Gastroesophageal sphincter (tissue), 4 donors: ENCODE data around the gene APLNR. TPM values are rescaled to one million over a fixed set of nuclear protein-coding genes. Genes with fewer than 3 reads are reported as not detected.

Experiments
- ATAC-seq: fragments of 150-250 bp; one replicate; pipeline ENCODE4 v1.9.1; 2016; ENCODE audit warnings: mild to moderate bottlenecking, moderate library complexity
- H3K27ac ChIP-seq, 4 donors: fragments of 200-600 bp; sonication (generic) in 3 of 4; 1 replicate in 3 of 4; 2 replicates in 1 of 4; pipeline ENCODE4 v1.5.1; 2016 to 2019
- H3K27me3 ChIP-seq: fragments of 200-600 bp; sonication (generic); one replicate; pipeline ENCODE4 v1.5.1; 2019
- H3K36me3 ChIP-seq, 2 donors: fragments of 200-600 bp; sonication (generic); one replicate each; pipeline ENCODE4 v1.5.1; 2019; ENCODE audit warnings: control low read depth in 1 of 2
- H3K4me1 ChIP-seq, 3 donors: fragments of 200-600 bp; sonication (generic); 1 replicate in 2 of 3; 2 replicates in 1 of 3; pipeline ENCODE4 v1.5.1; 2016 to 2019; ENCODE audit warnings: control low read depth in 2 of 3
- H3K4me3 ChIP-seq, 2 donors: fragments of 200-600 bp; sonication (generic); one replicate each; pipeline ENCODE4 v1.5.1; 2019; ENCODE audit warnings: mild to moderate bottlenecking in 1 of 2, moderate library complexity in 1 of 2
- H3K9me3 ChIP-seq, 3 donors: fragments of 200-600 bp; sonication (generic); one replicate each; pipeline ENCODE4 v1.5.1; 2017 to 2019; ENCODE audit warnings: control low read depth in 2 of 3
- CTCF ChIP-seq, 4 experiments: fragments of 200-600 bp in 2 of 4; fragments of 450-650 bp in 2 of 4; sonication (generic) in 1 of 4; IDR thresholded peaks; one replicate each; pipeline ENCODE4 v1.5.1; 2017 to 2019; ENCODE audit warnings: antibody characterized with exemption in 4 of 4, mild to moderate bottlenecking in 2 of 4, moderate library complexity in 2 of 4
- EP300 ChIP-seq: sonication (generic); formaldehyde crosslinking; IDR thresholded peaks from one replicate; pipeline ENCODE4 v1.6.1; 2017; ENCODE audit warnings: antibody characterized with exemption, mild to moderate bottlenecking
- POLR2A ChIP-seq, 2 donors: fragments of 450-650 bp; IDR thresholded peaks; one replicate each; pipeline ENCODE4 v1.6.1; 2017; ENCODE audit warnings: antibody characterized with exemption in 2 of 2, mild to moderate bottlenecking in 2 of 2, moderate library complexity in 1 of 2
- POLR2AphosphoS5 ChIP-seq: sonication (generic); formaldehyde crosslinking; IDR thresholded peaks from one replicate; pipeline ENCODE4 v1.6.1; 2017; ENCODE audit warnings: antibody characterized with exemption
- WGBS, 2 donors: methylation state at CpG; one replicate each; pipeline ENCODE4 v1.1.5; 2018; ENCODE audit warnings: low coverage in 1 of 2; 5-methylcytosine and 5-hydroxymethylcytosine counted together
- total RNA-seq, 4 donors: library from RNA; depleted of rRNA; stranded (reverse); fragments of >200 nt; gene quantifications; one replicate each; pipeline ENCODE4 v1.1.0, GENCODE V29; 2016

Gene APLNR
- total RNA-seq, 4 donors from 2014 or later = 2.2 to 3.7 (median 2.4) TPM

DNA sequence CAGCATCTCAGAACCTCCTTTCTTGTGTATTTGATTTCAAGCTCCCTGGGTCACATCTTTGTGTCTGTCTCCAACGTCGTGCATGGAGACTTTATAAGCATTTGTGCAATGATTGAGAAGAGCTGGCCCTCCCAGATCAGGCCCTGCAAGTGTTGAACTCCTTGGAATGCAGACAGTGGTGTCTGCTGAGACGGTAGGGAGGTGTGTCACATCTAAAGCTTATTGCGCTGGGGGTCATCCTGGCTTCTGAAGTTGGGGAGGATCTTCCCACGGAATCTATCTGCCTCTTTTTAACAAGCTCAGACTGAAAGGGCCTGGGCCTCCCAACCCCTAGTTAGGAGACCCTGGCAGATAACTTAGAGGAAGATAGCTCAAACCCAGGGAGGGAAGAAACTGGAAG lies 6.7 kb downstream of the APLNR start:
- ATAC-seq = no peak
- H3K27me3 ChIP-seq = peaks cover 68% of the 10 kb centered on the region
- no peak overlapping the region for H3K4me3 ChIP-seq
- TF ChIP-seq POLR2A (IDR thresholded peaks at IDR 0.05) (no peak), CTCF (IDR thresholded peaks at IDR 0.05) (no peak), POLR2AphosphoS5 (no peak), EP300 (no peak)
- peaks cover 0 to 4% (median 0%) of the 10 kb centered on the region in 3 donors for H3K4me1 ChIP-seq
- H3K36me3 ChIP-seq = no peaks in the 10 kb centered on the region
- no peaks in the 10 kb centered on the region for H3K9me3 ChIP-seq
- WGBS, 2 donors = 50 to 66% methylated on average over 2 to 4 of the region's 5 CpGs
- H3K27ac ChIP-seq = no peak overlapping the region

DNA sequence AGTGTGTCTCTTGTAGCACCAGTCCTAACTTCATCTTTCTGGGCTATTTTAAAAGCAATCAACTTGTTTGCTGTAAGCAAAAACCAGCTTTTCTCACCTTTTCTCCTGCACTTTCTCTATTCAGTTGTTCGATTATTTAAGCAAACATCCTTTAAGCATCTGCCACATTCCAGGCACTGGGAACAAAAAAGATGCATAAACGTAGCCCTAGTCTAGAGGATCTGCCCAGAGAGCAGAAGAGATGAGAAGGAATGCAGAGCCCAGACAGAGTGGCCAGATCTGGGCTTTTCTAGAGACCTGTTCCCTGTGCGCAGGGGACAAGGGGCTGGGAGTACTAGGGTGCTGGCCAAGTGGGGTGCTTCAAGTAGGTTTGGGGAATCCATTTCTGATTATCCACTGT lies 8.4 kb downstream of the APLNR start:
- Histone ChIP-seq H3K9me3 (no peaks in the 10 kb centered on the region), H3K36me3 (no peaks in the 10 kb centered on the region), H3K27me3 (peaks cover 50% of the 10 kb centered on the region), H3K27ac (no peak overlapping the region), H3K4me3 (no peak overlapping the region), H3K4me1 (peaks cover 0 to 4% (median 0%) of the 10 kb centered on the region in 3 donors)
- TF ChIP-seq EP300 (no peak), CTCF (IDR thresholded peaks at IDR 0.05) (no peak), POLR2AphosphoS5 (no peak), POLR2A (IDR thresholded peaks at IDR 0.05) (no peak)
- 40 to 46% methylated on average over 1 to 2 of the region's 3 CpGs for WGBS, 2 donors
- no peak for ATAC-seq

DNA sequence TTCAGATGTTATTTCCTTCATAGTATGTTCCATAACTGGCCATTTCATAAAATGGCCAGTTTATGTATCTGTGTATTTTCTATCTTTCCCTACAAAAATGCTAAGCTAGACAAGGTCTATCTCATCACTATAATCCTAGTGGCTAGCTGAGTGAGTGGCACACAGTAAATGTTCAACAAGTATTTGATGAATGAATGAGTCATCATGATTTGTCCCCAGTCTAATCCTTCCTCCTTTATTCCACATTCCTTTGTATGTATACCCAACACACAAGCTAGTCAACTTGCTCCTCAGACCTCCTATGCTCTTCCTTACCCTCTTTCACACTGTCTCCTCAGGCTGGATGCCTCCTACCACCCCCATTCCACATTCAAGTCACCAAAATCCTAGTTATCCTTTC lies 12.5 kb downstream of the APLNR start:
- TF ChIP-seq POLR2AphosphoS5 (no peak), POLR2A (IDR thresholded peaks at IDR 0.05) (no peak), EP300 (no peak), CTCF (IDR thresholded peaks at IDR 0.05) (no peak)
- Histone ChIP-seq H3K27me3 (peaks cover 24% of the 10 kb centered on the region), H3K9me3 (no peaks in the 10 kb centered on the region), H3K27ac (no peak overlapping the region), H3K36me3 (no peaks in the 10 kb centered on the region), H3K4me3 (no peak overlapping the region), H3K4me1 (peaks cover 0 to under 1% (median 0%) of the 10 kb centered on the region in 3 donors)
- no peak for ATAC-seq

- H3K36me3 ChIP-seq = no peaks in the 10 kb centered on the region
- 72% methylated on average over 2 of the region's 2 CpGs; no CpG with 5 or more reads in 1 of the 2 donors for WGBS, 2 donors
- TF ChIP-seq POLR2AphosphoS5 = no peak
- no peak for TF ChIP-seq POLR2A (IDR thresholded peaks at IDR 0.05)
- no peak for TF ChIP-seq EP300
- no peak for TF ChIP-seq CTCF (IDR thresholded peaks at IDR 0.05)
- no peak overlapping the region for H3K4me3 ChIP-seq
- peaks cover 0 to 4% (median 0%) of the 10 kb centered on the region in 3 donors for H3K4me1 ChIP-seq
- H3K9me3 ChIP-seq = no peaks in the 10 kb centered on the region
- ATAC-seq = no peak
- H3K27me3 ChIP-seq = peaks cover 21% of the 10 kb centered on the region
- H3K27ac ChIP-seq = no peak overlapping the region
These were observed 12.9 kb downstream of the APLNR start for GRCh38 chr11:57224128-57224527.

GRCh38 chr11:57223601-57224000 lies 13.4 kb downstream of the APLNR start:
- ATAC-seq = no peak

More at GRCh38 chr11:57223601-57224000, 13.4 kb downstream of the APLNR start:
- H3K4me1 ChIP-seq = peaks cover 0 to 7% (median 0%) of the 10 kb centered on the region in 3 donors
- H3K4me3 ChIP-seq = no peak overlapping the region
- no peaks in the 10 kb centered on the region for H3K36me3 ChIP-seq
- WGBS, 2 donors = 63 to 68% methylated on average over 3 of the region's 3 CpGs
- H3K27me3 ChIP-seq = peaks cover 17% of the 10 kb centered on the region
- TF ChIP-seq POLR2AphosphoS5 (no peak), EP300 (no peak), POLR2A (IDR thresholded peaks at IDR 0.05) (no peak), CTCF (IDR thresholded peaks at IDR 0.05) (no peak)
- H3K27ac ChIP-seq = no peak overlapping the region
- H3K9me3 ChIP-seq = no peaks in the 10 kb centered on the region
